GM12878 (cell line): Measurements from ENCODE around the gene RSPH10B2. TPM values are rescaled to one million over a fixed set of nuclear protein-coding genes. Genes with fewer than 3 reads are reported as not detected.

Source experiments
- ATAC-seq: fragments of 200-7000 bp; cut with Tn5 transposase; 3 replicates; pipeline ENCODE4 v1.9.1; 2020; ENCODE audit warnings: mild to moderate bottlenecking, moderate library complexity
- BruUV-seq: library from RNA; stranded (reverse); fragments of 400-500 nt; replicated peaks from 2 replicates; lab custom pipeline; 2021; lab: Mats Ljungman, UMichigan
- CTCF ChIA-PET: fragments of 300-600 bp; sonication (Branson Sonifier 250); formaldehyde crosslinking; extraction: SDS; loops from one replicate; lab custom pipeline; 2021; ENCODE audit warnings: inconsistent platforms; lab: Yijun Ruan, JAX
- POLR2A ChIA-PET: fragments of 350-600 bp; formaldehyde crosslinking; extraction: SDS; loops from one replicate; lab custom pipeline; 2021; ENCODE audit warnings: inconsistent platforms; lab: Charles Lee
- RAD21 ChIA-PET: fragments of 300-600 bp; sonication (Branson Sonifier 250); formaldehyde crosslinking; loops from one replicate; lab custom pipeline; 2023; ENCODE audit warnings: antibody characterized with exemption; ENCODE audit not compliant: unreplicated experiment; lab: Charles Lee
- SMC1A ChIA-PET: fragments of 300-600 bp; sonication (Branson Sonifier 250); formaldehyde crosslinking; loops from one replicate; lab custom pipeline; 2023; ENCODE audit not compliant: unreplicated experiment, uncharacterized antibody; lab: Charles Lee
- DNase-seq: peaks from one replicate; pipeline ENCODE4 v3.0.0-alpha.2; 2011; ENCODE audit warnings: low read depth, low spot score
- FAIRE-seq: peaks from 3 replicates; lab custom pipeline; 2011; peaks lifted over from hg19 to GRCh38; lab: Jason Lieb, UNC
- H2AFZ ChIP-seq: 2 replicates; pipeline ENCODE4 v1.6.0; 2011; ENCODE audit warnings: low read depth, low read length, control low read depth; ENCODE audit not compliant: control insufficient read depth
- H3K27ac ChIP-seq: 2 replicates; pipeline ENCODE4 v1.5.1; 2011; ENCODE audit warnings: control low read depth; ENCODE audit not compliant: control insufficient read depth, insufficient read depth
- H3K27me3 ChIP-seq, 2 experiments: replicated peaks in 1 of 2; 2 replicates each; pipeline versions ENCODE4 v1.6.0 to v1.6.1; 2011; ENCODE audit warnings: low read length in 1 of 2; ENCODE audit not compliant: control insufficient read depth in 2 of 2, insufficient read depth in 2 of 2
- H3K36me3 ChIP-seq, 2 experiments: 2 replicates each; pipeline ENCODE4 v1.5.1; 2011; ENCODE audit warnings: low read length in 1 of 2; ENCODE audit not compliant: control insufficient read depth in 2 of 2, insufficient read depth in 2 of 2
- H3K4me1 ChIP-seq: 2 replicates; pipeline ENCODE4 v1.6.1; 2011; ENCODE audit warnings: mild to moderate bottlenecking, low read length, moderate library complexity, mixed read lengths; ENCODE audit not compliant: control insufficient read depth, insufficient read depth
- H3K4me2 ChIP-seq: 2 replicates; pipeline ENCODE4 v1.6.0; 2011; ENCODE audit warnings: control low read depth; ENCODE audit not compliant: control insufficient read depth, insufficient read depth
- H3K4me3 ChIP-seq: fragments of 200-600 bp; sonication (generic); 2 replicates; pipeline ENCODE4 v1.5.1; 2016
- H3K79me2 ChIP-seq: 2 replicates; pipeline ENCODE4 v1.6.0; 2011; ENCODE audit warnings: low read length; ENCODE audit not compliant: control insufficient read depth, insufficient read depth
- H3K9ac ChIP-seq: 2 replicates; pipeline ENCODE4 v1.8.0; 2011; ENCODE audit warnings: low read length, control low read depth, mixed read lengths; ENCODE audit not compliant: control insufficient read depth, insufficient read depth
- H3K9me3 ChIP-seq: replicated peaks from 3 replicates; pipeline ENCODE4 v1.5.1; 2011; ENCODE audit warnings: mild to moderate bottlenecking, low read length; ENCODE audit not compliant: control insufficient read depth, insufficient read depth
- H4K20me1 ChIP-seq: 2 replicates; pipeline ENCODE4 v1.6.0; 2011; ENCODE audit not compliant: control insufficient read depth, insufficient read depth
- ATF3 ChIP-seq: IDR thresholded peaks from 2 replicates; pipeline ENCODE4 v1.6.1; 2011; ENCODE audit warnings: low read depth, mild to moderate bottlenecking, low read length, moderate library complexity, borderline replicate concordance; ENCODE audit errors: extremely low read depth
- BHLHE40 ChIP-seq, 2 experiments: fragments of 450-650 bp in 1 of 2; IDR thresholded peaks; 2 replicates each; pipeline ENCODE4 v1.6.1; 2011 to 2017; ENCODE audit warnings: low read depth in 2 of 2, borderline replicate concordance in 1 of 2, improper control_type of control experiment in 1 of 2, low read length in 1 of 2, mild to moderate bottlenecking in 1 of 2
- BMI1 ChIP-seq: fragments of 450-650 bp; IDR thresholded peaks from 2 replicates; pipeline ENCODE4 v1.6.1; 2016; ENCODE audit warnings: mild to moderate bottlenecking, moderate library complexity, borderline replicate concordance
- CREB1 ChIP-seq: IDR thresholded peaks from 2 replicates; pipeline ENCODE4 v1.6.1; 2012; ENCODE audit warnings: low read depth, mild to moderate bottlenecking, inconsistent platforms
- IKZF1 ChIP-seq: fragments of 450-650 bp; conservative IDR thresholded peaks from 2 replicates; pipeline ENCODE4 v1.6.1; 2017; ENCODE audit warnings: antibody characterized with exemption, mild to moderate bottlenecking
- MLLT1 ChIP-seq: fragments of 450-650 bp; IDR thresholded peaks from 2 replicates; pipeline ENCODE4 v1.6.1; 2016; ENCODE audit warnings: mild to moderate bottlenecking
- MXI1 ChIP-seq: fragments of 150-350 bp; IDR thresholded peaks from 2 replicates; pipeline ENCODE4 v1.6.1; 2011; ENCODE audit warnings: low read depth, mild to moderate bottlenecking, inconsistent platforms, low read length, improper control_type of control experiment
- NR2C1 ChIP-seq: fragments of 450-650 bp; IDR thresholded peaks from 2 replicates; pipeline ENCODE4 v1.6.1; 2017; ENCODE audit warnings: antibody characterized with exemption, mild to moderate bottlenecking, moderate library complexity
- PRDM15 ChIP-seq: fragments of 450-650 bp; formaldehyde crosslinking; IDR thresholded peaks from 2 replicates; pipeline ENCODE4 v1.4.0; 2020; ENCODE audit warnings: mild to moderate bottlenecking, moderate library complexity
- SIX5 ChIP-seq: IDR thresholded peaks from 2 replicates; pipeline ENCODE4 v1.6.1; 2011; ENCODE audit warnings: mild to moderate bottlenecking, low read depth, low read length, moderate library complexity; ENCODE audit not compliant: severe bottlenecking
- WRNIP1 ChIP-seq: IDR thresholded peaks from 2 replicates; pipeline ENCODE4 v1.6.1; 2011; ENCODE audit warnings: low read depth, low read length, improper control_type of control experiment, borderline replicate concordance
- YY1 ChIP-seq: IDR thresholded peaks from 2 replicates; pipeline ENCODE4 v1.6.1; 2011; ENCODE audit warnings: low read depth, mild to moderate bottlenecking, low read length
- ZBTB33 ChIP-seq: fragments of 450-650 bp; IDR thresholded peaks from 2 replicates; pipeline ENCODE4 v1.6.1; 2017; ENCODE audit warnings: mild to moderate bottlenecking
- ZNF622 ChIP-seq: fragments of 450-650 bp; IDR thresholded peaks from 2 replicates; pipeline ENCODE4 v1.6.1; 2017; ENCODE audit warnings: mild to moderate bottlenecking, inconsistent platforms
- ZSCAN29 ChIP-seq: fragments of 450-650 bp; IDR thresholded peaks from 2 replicates; pipeline ENCODE4 v1.6.1; 2017; ENCODE audit warnings: mild to moderate bottlenecking, moderate library complexity
- WGBS: methylation state at CpG from one replicate; pipeline ENCODE4 v1.1.6; 2016; ENCODE audit warnings: low lambda C conversion rate; ENCODE audit not compliant: insufficient replicate concordance, insufficient coverage; ENCODE audit errors: missing lambda C conversion rate; 5-methylcytosine and 5-hydroxymethylcytosine counted together
- in situ Hi-C: fragments of 300-500 bp; cut with MboI; formaldehyde crosslinking; loops from 9 replicates; pipeline ENCODE4 v1.14.3; 2018; ENCODE audit warnings: mixed read lengths
- intact Hi-C: fragments of 100-400 bp; cut with micrococcal nuclease; formaldehyde crosslinking; loops from one replicate; pipeline ENCODE4 v1.14.2; 2022; ENCODE audit not compliant: unreplicated experiment
- polyA plus RNA-seq, 11 experiments: library from polyadenylated mRNA; depleted of rRNA in 4 of 11; unstranded in 6 of 11; stranded (reverse) in 5 of 11; fragments of >200 nt; fragmentation: Nextera tagmentation in 4 of 11; fragmentation: Illumina TruSeq in 1 of 11; extraction: Ambion mirVana in 4 of 11; extraction: Trizol in 1 of 11; gene quantifications; 1 replicate in 1 of 11; 2 replicates in 10 of 11; pipeline versions ENCODE4 v1.2.1 to v1.2.3, GENCODE V29; 2011 to 2016; ENCODE audit warnings: inconsistent platforms in 2 of 11, missing spikeins in 2 of 11, low read depth in 1 of 11
- total RNA-seq, 4 experiments: library from RNA; depleted of rRNA in 3 of 4; stranded (reverse); fragments of >200 nt in 3 of 4; fragmentation: Illumina TruSeq in 1 of 4; extraction: Trizol in 1 of 4; gene quantifications; 2 replicates each; pipeline versions ENCODE4 v1.2.1 to v1.2.3, GENCODE V29; 2013 to 2021

Gene RSPH10B2
- total and polyA plus RNA-seq, 10 of the 15 experiments (the other 5 are each of a cell fraction or from before 2014, with no cell fraction given): 0.04 to 0.34 (median 0.18) TPM; not detected in 3

- TF ChIP-seq NR2C1 (peak; percentile 85), BHLHE40 (IDR thresholded peaks at IDR 0.05; ENCODE audit: borderline replicate concordance in 1 of 2, low read depth in 2 of 2, low read length in 1 of 2) (peak; percentile 13 to 64; a peak in 2 of 4 replicates), IKZF1 (peak; percentile 91), BMI1 (no peak), ATF3 (no peak), ZNF622 (no peak), CREB1 (peak; percentile 44)
Measured at GRCh38 chr7:6729492-6730342, 24.2 kb upstream of the RSPH10B2 start (continued).

GRCh38 chr7:6730343-6730633 lies 23.6 kb upstream of the RSPH10B2 start:
- WGBS: 2% methylated on average over 15 of the region's 18 CpGs
- no peak for TF ChIP-seq YY1
- TF ChIP-seq PRDM15 (CRISPR knock-in tag): no peak
- TF ChIP-seq WRNIP1: no peak
- TF ChIP-seq ZSCAN29: no peak
- TF ChIP-seq ZBTB33: no peak
- TF ChIP-seq SIX5: no peak
- no peak for TF ChIP-seq MLLT1
- TF ChIP-seq MXI1: no peak

More at GRCh38 chr7:6730343-6730633, 23.6 kb upstream of the RSPH10B2 start:
- Histone ChIP-seq H3K4me3 (peak overlapping the region; percentile 84), H3K79me2 (peaks cover 27% of the 10 kb centered on the region), H2AFZ (peak overlapping the region; percentile 94), H3K4me2 (peak overlapping the region; percentile 92), H3K36me3 (peaks cover 0 to 8% of the 10 kb centered on the region in 2 experiments), H3K9me3 (no peaks in the 10 kb centered on the region; the same call in 2 of the 3 replicates), H3K27me3 (no peaks in the 10 kb centered on the region), H3K4me1 (peaks cover 6% of the 10 kb centered on the region), H4K20me1 (no peaks in the 10 kb centered on the region), H3K27ac (peak overlapping the region; percentile 93), H3K9ac (peak overlapping the region; percentile 95)
- in situ Hi-C loops (no loop called here), intact Hi-C loops (no loop called here)
- ATAC-seq (no peak; the same call in 2 of the 3 replicates), FAIRE-seq (no peak), DNase-seq (no peak)
- ChIA-PET POLR2A (no interaction called here), CTCF (no interaction called here), RAD21 (no interaction called here), SMC1A (no interaction called here)
- no TSS peak for BruUV-seq
